ENCODE results near the gene GFPT1. TPM values are rescaled to one million over a fixed set of nuclear protein-coding genes. Genes with fewer than 3 reads are reported as not detected.

The GFPT1 gene
- total and polyA plus RNA-seq, 2 experiments from 2014 or later, result 60.8 to 62.0 TPM

- Histone ChIP-seq H3K36me3 (ENCODE audit: insufficient read depth) (no peaks in the 10 kb centered on the region), H3K79me2 (replicated peaks; ENCODE audit: insufficient read depth) (no peaks in the 10 kb centered on the region), H4K20me1 (replicated peaks; ENCODE audit: insufficient read depth) (no peaks in the 10 kb centered on the region), H3K4me2 (no peak overlapping the region), H3K4me1 (ENCODE audit: insufficient read depth) (no peaks in the 10 kb centered on the region), H3K27me3 (ENCODE audit: insufficient read depth) (no peaks in the 10 kb centered on the region), H3K27ac (ENCODE audit: low read depth) (no peak overlapping the region), H3K9me2 (ENCODE audit: insufficient read depth) (no peaks in the 10 kb centered on the region), H2AFZ (no peak overlapping the region), H3F3A (replicated peaks; ENCODE audit: low read depth) (no peaks in the 10 kb centered on the region), H3K4me3 (no peak overlapping the region)
- ATAC-seq (no peak), DNase-seq (ENCODE audit: low spot score) (no peak)
- no peaks in the 10 kb centered on the region for H3K36me3 Mint-ChIP-seq (ENCODE audit: low read depth)
- TF ChIP-seq EZH2 (IDR thresholded peaks at IDR 0.05; ENCODE audit: low read depth, unreplicated experiment) (no peak), STAT1 (IDR thresholded peaks at IDR 0.05; ENCODE audit: unreplicated experiment) (no peak), POLR2AphosphoS5 (IDR thresholded peaks at IDR 0.05; ENCODE audit: low read depth) (no peak), ZNF331 (CRISPR knock-in tag; IDR thresholded peaks at IDR 0.05; ENCODE audit: low read depth) (no peak)
- H3K4me3 Mint-ChIP-seq, result no peak overlapping the region
- H3K9me3 Mint-ChIP-seq, result no peaks in the 10 kb centered on the region
- H3K4me1 Mint-ChIP-seq, result no peaks in the 10 kb centered on the region
- no peak overlapping the region for H3K27ac Mint-ChIP-seq
- H3K27me3 Mint-ChIP-seq (ENCODE audit: insufficient read depth, low read depth, poor library complexity), result no peaks in the 10 kb centered on the region
These were observed 98.6 kb downstream of the GFPT1 start for GRCh38 chr2:69288429-69288828.

DNA sequence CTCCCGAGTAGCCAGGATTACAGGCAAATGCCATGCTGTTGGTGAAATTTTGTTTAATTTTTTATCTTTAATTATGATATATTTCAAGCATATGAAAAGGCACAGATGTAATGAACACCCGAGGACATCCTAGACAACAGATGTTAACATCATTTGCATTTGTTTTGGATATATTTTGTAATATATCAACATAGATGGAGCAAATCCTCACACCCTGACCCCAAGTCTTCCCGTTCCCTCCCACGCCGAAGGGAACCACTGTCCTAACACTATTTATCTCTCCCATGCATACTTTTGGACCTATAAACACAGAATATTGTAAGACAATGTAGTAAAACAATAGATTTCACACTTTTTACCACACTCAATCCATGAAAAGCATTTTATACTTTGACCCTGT lies 99.5 kb downstream of the GFPT1 start:
- ATAC-seq, result no peak
- H3K4me1 Mint-ChIP-seq, result no peaks in the 10 kb centered on the region
- Histone ChIP-seq H3K9me2 (ENCODE audit: insufficient read depth) (no peaks in the 10 kb centered on the region), H3K27me3 (ENCODE audit: insufficient read depth) (no peaks in the 10 kb centered on the region), H4K20me1 (replicated peaks; ENCODE audit: insufficient read depth) (no peaks in the 10 kb centered on the region), H3F3A (replicated peaks; ENCODE audit: low read depth) (no peaks in the 10 kb centered on the region), H2AFZ (no peak overlapping the region), H3K4me3 (no peak overlapping the region), H3K4me1 (ENCODE audit: insufficient read depth) (no peaks in the 10 kb centered on the region), H3K36me3 (ENCODE audit: insufficient read depth) (no peaks in the 10 kb centered on the region), H3K27ac (ENCODE audit: low read depth) (no peak overlapping the region), H3K4me2 (no peak overlapping the region), H3K79me2 (replicated peaks; ENCODE audit: insufficient read depth) (no peaks in the 10 kb centered on the region)
- TF ChIP-seq, protein P1, sequence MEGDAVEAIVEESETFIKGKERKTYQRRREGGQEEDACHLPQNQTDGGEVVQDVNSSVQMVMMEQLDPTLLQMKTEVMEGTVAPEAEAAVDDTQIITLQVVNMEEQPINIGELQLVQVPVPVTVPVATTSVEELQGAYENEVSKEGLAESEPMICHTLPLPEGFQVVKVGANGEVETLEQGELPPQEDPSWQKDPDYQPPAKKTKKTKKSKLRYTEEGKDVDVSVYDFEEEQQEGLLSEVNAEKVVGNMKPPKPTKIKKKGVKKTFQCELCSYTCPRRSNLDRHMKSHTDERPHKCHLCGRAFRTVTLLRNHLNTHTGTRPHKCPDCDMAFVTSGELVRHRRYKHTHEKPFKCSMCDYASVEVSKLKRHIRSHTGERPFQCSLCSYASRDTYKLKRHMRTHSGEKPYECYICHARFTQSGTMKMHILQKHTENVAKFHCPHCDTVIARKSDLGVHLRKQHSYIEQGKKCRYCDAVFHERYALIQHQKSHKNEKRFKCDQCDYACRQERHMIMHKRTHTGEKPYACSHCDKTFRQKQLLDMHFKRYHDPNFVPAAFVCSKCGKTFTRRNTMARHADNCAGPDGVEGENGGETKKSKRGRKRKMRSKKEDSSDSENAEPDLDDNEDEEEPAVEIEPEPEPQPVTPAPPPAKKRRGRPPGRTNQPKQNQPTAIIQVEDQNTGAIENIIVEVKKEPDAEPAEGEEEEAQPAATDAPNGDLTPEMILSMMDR (conservative IDR thresholded peaks at IDR 0.05; ENCODE audit: low read depth in 2 of 2), result no peak
- no peak for TF ChIP-seq ZNF331 (CRISPR knock-in tag; IDR thresholded peaks at IDR 0.05; ENCODE audit: low read depth)
- TF ChIP-seq EZH2phosphoT487 (IDR thresholded peaks at IDR 0.05; ENCODE audit: unreplicated experiment), result no peak
- TF ChIP-seq EZH2 (IDR thresholded peaks at IDR 0.05; ENCODE audit: low read depth, unreplicated experiment), result no peak
- no peak for TF ChIP-seq POLR2AphosphoS5 (IDR thresholded peaks at IDR 0.05; ENCODE audit: low read depth)
- no peak for TF ChIP-seq NANOG (IDR thresholded peaks at IDR 0.05; ENCODE audit: borderline replicate concordance)
- TF ChIP-seq ZNF114 (CRISPR knock-in tag; IDR thresholded peaks at IDR 0.05), result no peak
- H3K27me3 Mint-ChIP-seq (ENCODE audit: insufficient read depth, low read depth, poor library complexity), result no peaks in the 10 kb centered on the region
- no peak overlapping the region for H3K27ac Mint-ChIP-seq
- no peaks in the 10 kb centered on the region for H3K9me3 Mint-ChIP-seq
- H3K4me3 Mint-ChIP-seq, result no peak overlapping the region
- H3K36me3 Mint-ChIP-seq (ENCODE audit: low read depth), result no peaks in the 10 kb centered on the region
- no peak for DNase-seq (ENCODE audit: low spot score)

DNA sequence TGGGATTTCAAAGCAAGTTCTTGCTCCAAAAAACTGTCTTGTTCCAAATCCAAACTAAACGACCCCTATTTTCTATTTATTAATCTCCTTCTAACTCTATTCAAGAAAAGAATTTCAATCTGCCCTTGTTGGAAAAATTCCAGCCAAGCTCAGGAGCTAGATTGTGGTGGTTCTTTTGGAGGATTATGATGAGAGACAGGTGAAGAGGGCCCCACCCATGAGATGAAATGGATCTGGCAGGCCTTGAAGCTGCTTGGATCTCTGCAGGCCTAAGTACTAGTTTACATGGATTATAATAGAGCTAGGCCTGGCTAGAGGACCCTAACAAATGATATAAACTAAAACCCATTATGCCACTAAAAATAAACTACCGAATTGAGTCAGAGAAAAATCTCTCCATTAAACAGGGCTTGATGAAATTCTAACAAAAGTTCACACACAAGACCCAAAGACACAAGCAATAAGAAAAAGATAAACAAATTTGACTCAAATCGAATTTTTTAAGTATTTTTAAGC lies 101.6 kb downstream of the GFPT1 start:
- Histone ChIP-seq H3K4me3 (no peak overlapping the region), H2AFZ (no peak overlapping the region), H4K20me1 (replicated peaks; ENCODE audit: insufficient read depth) (no peaks in the 10 kb centered on the region), H3K9me2 (ENCODE audit: insufficient read depth) (no peaks in the 10 kb centered on the region), H3K4me1 (ENCODE audit: insufficient read depth) (no peaks in the 10 kb centered on the region), H3K27me3 (ENCODE audit: insufficient read depth) (no peaks in the 10 kb centered on the region), H3K79me2 (replicated peaks; ENCODE audit: insufficient read depth) (no peaks in the 10 kb centered on the region), H3K27ac (ENCODE audit: low read depth) (no peak overlapping the region), H3F3A (replicated peaks; ENCODE audit: low read depth) (no peaks in the 10 kb centered on the region), H3K36me3 (ENCODE audit: insufficient read depth) (no peaks in the 10 kb centered on the region), H3K4me2 (no peak overlapping the region)
- Mint-ChIP-seq H3K4me1 (no peaks in the 10 kb centered on the region), H3K36me3 (ENCODE audit: low read depth) (no peaks in the 10 kb centered on the region), H3K27ac (no peak overlapping the region), H3K4me3 (no peak overlapping the region), H3K27me3 (ENCODE audit: insufficient read depth, low read depth, poor library complexity) (no peaks in the 10 kb centered on the region), H3K9me3 (no peaks in the 10 kb centered on the region)
- no peak for TF ChIP-seq EZH2phosphoT487 (IDR thresholded peaks at IDR 0.05; ENCODE audit: unreplicated experiment)
- DNase-seq (ENCODE audit: low spot score) (no peak), ATAC-seq (no peak)

All from GM23338 (cell line).